ENCODE data around the gene FCHSD1. TPM values are rescaled to one million over a fixed set of nuclear protein-coding genes. Genes with fewer than 3 reads are reported as not detected.

The FCHSD1 gene
- total RNA-seq, 1 donor from 2014 or later, result 40.6 TPM

DNA sequence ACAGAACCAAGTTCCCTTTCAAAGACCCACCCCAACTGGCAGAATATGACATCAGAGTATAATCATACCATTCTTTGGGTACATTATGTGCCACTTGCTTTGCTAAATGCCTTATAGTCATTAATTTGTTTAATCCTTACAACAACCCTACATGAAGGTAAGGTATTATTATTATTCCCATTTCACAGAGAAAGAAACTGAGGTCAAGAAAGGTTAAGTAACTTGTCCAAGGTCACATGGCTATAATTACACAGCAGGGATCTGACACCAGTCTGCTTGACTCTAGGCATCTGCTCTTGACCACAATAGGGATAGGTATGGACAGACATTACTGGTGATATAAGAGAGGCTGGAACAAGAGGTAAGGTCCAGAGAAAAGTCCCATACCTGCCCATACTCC is 1.2 kb downstream of the FCHSD1 start:
- no peaks in the 10 kb centered on the region for H3K9me3 Mint-ChIP-seq (ENCODE audit: unreplicated experiment)
- no peak overlapping the region for H3K27ac Mint-ChIP-seq (ENCODE audit: unreplicated experiment)
- DNase-seq (ENCODE audit: low read depth) (no peak), FAIRE-seq (no peak)
- H3K4me3 ChIP-seq (ENCODE audit: insufficient read depth, low read depth, low read length), result no peak overlapping the region
- H3K36me3 Mint-ChIP-seq (ENCODE audit: low read depth, unreplicated experiment), result peaks cover 38% of the 10 kb centered on the region
- no peaks in the 10 kb centered on the region for H3K27me3 Mint-ChIP-seq (ENCODE audit: low read depth, unreplicated experiment)
- H3K4me3 Mint-ChIP-seq (ENCODE audit: unreplicated experiment), result peak overlapping the region; percentile 99
- peak overlapping the region; percentile 97 for H3K4me2 ChIP-seq (ENCODE audit: low read length)
- H3K4me1 Mint-ChIP-seq (ENCODE audit: low read depth, unreplicated experiment), result peaks cover 10% of the 10 kb centered on the region
- H2AFZ ChIP-seq (ENCODE audit: low read depth, low read length), result no peak overlapping the region
- peaks cover 3% of the 10 kb centered on the region for H3K79me2 ChIP-seq (ENCODE audit: insufficient read depth, low read length)
- H3K9ac ChIP-seq (ENCODE audit: low read length), result no peak overlapping the region
- no peak overlapping the region for H3K27ac ChIP-seq (ENCODE audit: low read depth, low read length)
- TF ChIP-seq EZH2 (IDR thresholded peaks at IDR 0.05; ENCODE audit: insufficient read depth, low read length), result no peak
- peaks cover 17% of the 10 kb centered on the region for H3K4me1 ChIP-seq (ENCODE audit: insufficient read depth, low read length)
- peaks cover 9% of the 10 kb centered on the region for H4K20me1 ChIP-seq (ENCODE audit: insufficient read depth, low read length)
- no peaks in the 10 kb centered on the region for H3K9me3 ChIP-seq (ENCODE audit: insufficient read depth, low read depth, low read length)
- H3K27me3 ChIP-seq (ENCODE audit: insufficient read depth, low read length), result no peaks in the 10 kb centered on the region
- peaks cover 7% of the 10 kb centered on the region for H3K36me3 ChIP-seq (ENCODE audit: insufficient read depth, low read length)

DNA sequence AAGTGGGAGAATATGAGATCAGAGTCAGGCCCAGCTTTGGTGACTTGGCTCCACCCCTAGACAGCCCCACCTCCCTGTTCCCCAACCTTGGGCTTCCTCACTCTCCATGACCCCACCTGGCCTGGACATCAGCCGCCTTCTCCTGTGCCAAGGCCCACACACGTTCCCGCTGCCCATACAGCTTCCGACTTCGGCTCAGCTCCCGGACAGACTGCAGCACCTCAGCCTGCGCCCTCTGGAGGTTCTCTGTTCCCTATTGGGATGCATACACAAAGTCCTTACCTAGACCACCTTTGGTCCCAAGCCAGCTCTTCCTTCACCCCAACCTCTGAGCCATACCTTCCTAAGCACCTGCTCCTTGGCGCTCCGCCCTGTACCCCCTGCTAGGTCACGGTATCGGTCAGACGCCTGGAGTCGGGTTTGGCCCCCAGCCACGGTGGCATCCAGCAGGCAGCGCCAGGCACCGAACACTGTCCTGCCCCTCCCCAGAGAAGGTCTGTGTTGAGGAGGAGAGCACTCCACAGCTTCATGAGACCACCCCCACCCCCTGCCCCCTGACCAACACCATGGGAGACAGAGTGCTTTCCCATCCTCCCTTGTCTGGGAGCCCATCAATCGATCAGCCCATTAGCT is 2.0 kb downstream of the FCHSD1 start:
- H3K4me1 ChIP-seq (ENCODE audit: insufficient read depth, low read length), result peaks cover 13% of the 10 kb centered on the region
- FAIRE-seq (no peak), DNase-seq (ENCODE audit: low read depth) (no peak)
- H3K4me3 ChIP-seq (ENCODE audit: insufficient read depth, low read depth, low read length), result no peak overlapping the region
- H3K36me3 ChIP-seq (ENCODE audit: insufficient read depth, low read length), result peaks cover 7% of the 10 kb centered on the region
- no peak overlapping the region for H2AFZ ChIP-seq (ENCODE audit: low read depth, low read length)
- Mint-ChIP-seq H3K36me3 (ENCODE audit: low read depth, unreplicated experiment) (peaks cover 41% of the 10 kb centered on the region), H3K4me3 (ENCODE audit: unreplicated experiment) (no peak overlapping the region), H3K27ac (ENCODE audit: unreplicated experiment) (no peak overlapping the region), H3K27me3 (ENCODE audit: low read depth, unreplicated experiment) (no peaks in the 10 kb centered on the region), H3K4me1 (ENCODE audit: low read depth, unreplicated experiment) (peaks cover 9% of the 10 kb centered on the region), H3K9me3 (ENCODE audit: unreplicated experiment) (no peaks in the 10 kb centered on the region)
- H3K9ac ChIP-seq (ENCODE audit: low read length), result no peak overlapping the region
- H3K27ac ChIP-seq (ENCODE audit: low read depth, low read length), result no peak overlapping the region
- no peak overlapping the region for H3K4me2 ChIP-seq (ENCODE audit: low read length)
- H3K79me2 ChIP-seq (ENCODE audit: insufficient read depth, low read length), result peaks cover 3% of the 10 kb centered on the region
- H3K27me3 ChIP-seq (ENCODE audit: insufficient read depth, low read length), result no peaks in the 10 kb centered on the region
- no peak for TF ChIP-seq EZH2 (IDR thresholded peaks at IDR 0.05; ENCODE audit: insufficient read depth, low read length)
- TF ChIP-seq, protein P1, sequence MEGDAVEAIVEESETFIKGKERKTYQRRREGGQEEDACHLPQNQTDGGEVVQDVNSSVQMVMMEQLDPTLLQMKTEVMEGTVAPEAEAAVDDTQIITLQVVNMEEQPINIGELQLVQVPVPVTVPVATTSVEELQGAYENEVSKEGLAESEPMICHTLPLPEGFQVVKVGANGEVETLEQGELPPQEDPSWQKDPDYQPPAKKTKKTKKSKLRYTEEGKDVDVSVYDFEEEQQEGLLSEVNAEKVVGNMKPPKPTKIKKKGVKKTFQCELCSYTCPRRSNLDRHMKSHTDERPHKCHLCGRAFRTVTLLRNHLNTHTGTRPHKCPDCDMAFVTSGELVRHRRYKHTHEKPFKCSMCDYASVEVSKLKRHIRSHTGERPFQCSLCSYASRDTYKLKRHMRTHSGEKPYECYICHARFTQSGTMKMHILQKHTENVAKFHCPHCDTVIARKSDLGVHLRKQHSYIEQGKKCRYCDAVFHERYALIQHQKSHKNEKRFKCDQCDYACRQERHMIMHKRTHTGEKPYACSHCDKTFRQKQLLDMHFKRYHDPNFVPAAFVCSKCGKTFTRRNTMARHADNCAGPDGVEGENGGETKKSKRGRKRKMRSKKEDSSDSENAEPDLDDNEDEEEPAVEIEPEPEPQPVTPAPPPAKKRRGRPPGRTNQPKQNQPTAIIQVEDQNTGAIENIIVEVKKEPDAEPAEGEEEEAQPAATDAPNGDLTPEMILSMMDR (IDR thresholded peaks at IDR 0.05; ENCODE audit: insufficient read depth, low read depth, low read length), result no peak
- H3K9me3 ChIP-seq (ENCODE audit: insufficient read depth, low read depth, low read length), result no peaks in the 10 kb centered on the region
- peaks cover 9% of the 10 kb centered on the region for H4K20me1 ChIP-seq (ENCODE audit: insufficient read depth, low read length)

DNA sequence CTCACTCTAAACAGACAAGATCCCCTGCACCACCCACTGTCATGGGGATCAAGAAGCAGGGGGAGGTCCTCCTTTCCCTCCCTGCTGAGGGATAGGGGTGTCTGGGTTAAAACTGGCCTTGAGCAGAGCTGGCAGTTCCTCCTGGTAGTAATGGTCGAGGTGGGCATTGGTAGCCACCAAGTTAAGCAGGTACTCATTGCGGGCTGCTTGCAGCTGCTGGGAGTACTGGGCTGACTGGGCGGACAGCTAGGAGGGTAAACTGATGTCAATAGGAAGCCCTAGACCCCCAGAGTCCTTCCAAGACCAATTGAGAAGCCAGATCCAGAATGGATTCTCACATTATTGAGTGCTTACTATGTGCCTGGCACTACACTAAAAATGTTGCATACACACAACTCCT is 3.4 kb downstream of the FCHSD1 start:
- H3K79me2 ChIP-seq (ENCODE audit: insufficient read depth, low read length), result peaks cover 3% of the 10 kb centered on the region
- no peak overlapping the region for H3K4me2 ChIP-seq (ENCODE audit: low read length)
- no peak overlapping the region for H3K9ac ChIP-seq (ENCODE audit: low read length)
- H3K36me3 Mint-ChIP-seq (ENCODE audit: low read depth, unreplicated experiment), result peaks cover 38% of the 10 kb centered on the region
- DNase-seq (ENCODE audit: low read depth) (no peak), FAIRE-seq (no peak)
- H3K4me3 ChIP-seq (ENCODE audit: insufficient read depth, low read depth, low read length), result no peak overlapping the region
- peaks cover 10% of the 10 kb centered on the region for H3K4me1 ChIP-seq (ENCODE audit: insufficient read depth, low read length)
- TF ChIP-seq, protein P1 (IDR thresholded peaks at IDR 0.05; ENCODE audit: insufficient read depth, low read depth, low read length), result no peak
- no peak for TF ChIP-seq EZH2 (IDR thresholded peaks at IDR 0.05; ENCODE audit: insufficient read depth, low read length)
- H3K9me3 Mint-ChIP-seq (ENCODE audit: unreplicated experiment), result no peaks in the 10 kb centered on the region
- H2AFZ ChIP-seq (ENCODE audit: low read depth, low read length), result no peak overlapping the region
- H3K27ac Mint-ChIP-seq (ENCODE audit: unreplicated experiment), result no peak overlapping the region
- no peaks in the 10 kb centered on the region for H3K27me3 Mint-ChIP-seq (ENCODE audit: low read depth, unreplicated experiment)
- H3K4me3 Mint-ChIP-seq (ENCODE audit: unreplicated experiment), result no peak overlapping the region
- no peaks in the 10 kb centered on the region for H3K27me3 ChIP-seq (ENCODE audit: insufficient read depth, low read length)
- H3K27ac ChIP-seq (ENCODE audit: low read depth, low read length), result no peak overlapping the region
- no peaks in the 10 kb centered on the region for H3K9me3 ChIP-seq (ENCODE audit: insufficient read depth, low read depth, low read length)
- H4K20me1 ChIP-seq (ENCODE audit: insufficient read depth, low read length), result peaks cover 11% of the 10 kb centered on the region
- peaks cover 8% of the 10 kb centered on the region for H3K4me1 Mint-ChIP-seq (ENCODE audit: low read depth, unreplicated experiment)
- peaks cover 7% of the 10 kb centered on the region for H3K36me3 ChIP-seq (ENCODE audit: insufficient read depth, low read length)
